HFF-Myc (cell line): ENCODE measurements around the gene REEP2.

ENCODE experiments used
- DNase-seq: peaks from one replicate; pipeline ENCODE4 v3.0.0-alpha.2; 2011; ENCODE audit warnings: low read depth; ENCODE audit errors: extremely low read depth
- H3K4me3 ChIP-seq: replicated peaks from 2 replicates; pipeline ENCODE4 v1.5.1; 2011; ENCODE audit warnings: low read depth, mild to moderate bottlenecking, control low read depth, low read length
- CTCF ChIP-seq: IDR thresholded peaks from 2 replicates; pipeline ENCODE4 v1.5.1; 2012; ENCODE audit warnings: mild to moderate bottlenecking, low read depth, low read length, control low read depth; ENCODE audit errors: missing control alignments

The REEP2 gene

GRCh38 chr5:138418444-138418843, 20.4 kb upstream of the REEP2 start:
- no peak for TF ChIP-seq CTCF
- H3K4me3 ChIP-seq, result no peak overlapping the region
- DNase-seq, result no peak

GRCh38 chr5:138425079-138425478, 13.8 kb upstream of the REEP2 start:
- no peak overlapping the region for H3K4me3 ChIP-seq
- DNase-seq, result no peak
- no peak for TF ChIP-seq CTCF

DNA sequence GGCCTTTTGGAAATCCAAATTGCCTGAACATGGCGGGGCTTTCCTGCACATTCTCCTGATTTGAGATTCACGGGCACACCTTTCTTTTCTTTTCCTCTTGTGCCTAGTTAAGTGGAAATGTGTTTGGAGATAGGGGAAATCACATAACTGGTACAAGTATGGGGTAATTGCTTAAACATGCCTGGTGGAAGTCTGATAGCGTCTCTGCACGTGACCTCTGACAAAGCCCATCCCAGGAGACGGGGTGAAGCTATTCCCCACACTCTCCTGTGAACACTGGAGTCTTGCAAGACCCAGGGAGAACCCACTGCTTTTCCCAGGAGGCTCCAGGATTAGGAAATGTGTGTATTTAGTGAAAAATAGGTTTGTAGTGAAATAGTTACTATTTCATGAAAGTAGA, 2.9 kb upstream of the REEP2 start:
- TF ChIP-seq CTCF, result no peak
- no peak overlapping the region for H3K4me3 ChIP-seq
- DNase-seq, result no peak

- H3K4me3 ChIP-seq, result peak overlapping the region; percentile 36
- no peak for DNase-seq
- TF ChIP-seq CTCF, result no peak
Observed at GRCh38 chr5:138438003-138438723, 694 bp upstream of the REEP2 start.

DNA sequence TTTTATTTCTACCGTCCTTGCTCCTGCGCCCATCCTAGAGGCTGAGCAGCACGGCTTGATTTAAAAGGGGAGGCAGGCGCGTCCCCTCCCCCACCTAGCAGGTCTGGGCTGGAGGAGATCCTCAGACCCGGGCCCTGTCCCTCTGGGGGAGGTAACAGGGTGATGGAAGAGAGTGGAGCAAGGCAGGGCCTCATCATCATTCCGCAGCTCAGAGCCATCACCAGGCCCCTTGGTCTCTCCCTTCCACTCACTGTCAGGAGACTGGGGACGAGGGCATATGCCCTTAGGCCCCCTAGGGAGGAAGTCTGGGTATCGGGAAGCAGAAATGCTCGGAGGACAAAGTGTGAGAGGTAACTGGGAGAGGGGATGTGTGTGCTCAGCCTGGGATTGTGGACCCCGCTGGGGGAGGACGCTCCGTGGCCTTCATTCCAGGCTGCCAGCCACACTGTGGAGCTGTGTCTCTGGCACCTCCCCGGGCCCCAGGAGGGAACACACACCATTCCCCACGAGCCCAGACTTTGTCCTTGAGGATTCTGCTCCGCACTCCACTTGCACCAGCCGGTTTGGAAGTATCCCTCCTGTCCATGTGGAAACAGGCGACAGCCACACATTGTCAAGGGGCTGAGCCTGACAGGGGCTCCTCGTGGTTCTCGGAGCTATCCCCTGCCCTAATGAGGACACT, 761 bp downstream of the REEP2 start:
- no peak for DNase-seq
- TF ChIP-seq CTCF, result no peak
- H3K4me3 ChIP-seq, result peak overlapping the region; percentile 54

DNA sequence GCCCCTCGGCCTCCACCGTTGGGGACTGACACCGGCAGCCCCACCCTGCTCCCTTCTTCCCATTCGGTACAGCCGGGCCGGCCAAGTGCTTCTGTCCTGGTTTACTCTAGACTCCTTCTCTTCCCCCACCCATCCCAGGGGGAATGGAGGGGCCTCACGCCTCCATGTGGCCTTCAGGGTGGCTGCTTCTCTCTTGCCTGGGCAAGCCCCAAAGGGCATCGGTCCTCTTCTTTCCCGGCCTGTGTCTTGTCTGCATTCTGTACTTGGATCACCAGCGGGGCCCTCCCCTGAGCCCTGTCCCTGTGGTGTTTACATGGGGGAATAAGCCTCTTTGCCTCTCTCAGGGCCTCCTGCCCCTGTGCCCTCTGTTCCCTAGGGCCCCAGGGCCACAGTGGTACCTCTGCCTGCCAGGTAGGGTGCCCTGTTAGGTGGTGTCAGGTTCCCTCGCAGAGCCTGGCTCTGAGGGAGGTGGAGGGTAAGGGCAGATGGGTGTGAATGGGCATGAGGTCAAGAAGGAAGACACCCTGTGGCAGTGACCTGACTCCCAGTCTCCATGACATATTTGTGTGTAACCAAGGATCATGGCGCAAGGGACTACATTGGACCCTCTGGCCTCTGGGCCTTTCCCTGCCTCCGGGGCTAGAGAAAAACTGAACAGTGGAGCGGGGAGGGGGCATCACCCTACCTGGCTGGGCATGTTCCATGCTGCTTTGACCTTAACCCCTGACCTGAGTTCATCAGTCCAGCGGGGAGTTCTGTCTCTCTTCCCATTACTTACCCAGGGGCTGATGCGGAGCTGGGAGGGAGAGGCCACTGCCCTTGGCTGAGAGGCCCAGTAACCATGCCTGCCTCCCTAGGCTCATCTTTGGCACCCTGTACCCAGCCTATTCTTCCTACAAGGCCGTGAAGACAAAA, 1.6 kb downstream of the REEP2 start:
- TF ChIP-seq CTCF, result no peak
- peak overlapping the region; percentile 54; the same call in 1 of the 2 replicates for H3K4me3 ChIP-seq

More for the DNA sequence above, 1.6 kb downstream of the REEP2 start:
- no peak for DNase-seq
